Psoas muscle (tissue), 8 donors: ENCODE measurements around the gene ZNF414. TPM values are rescaled to one million over a fixed set of nuclear protein-coding genes. Genes with fewer than 3 reads are reported as not detected.
"Not testable (repeated sequence)": the region's sequence is repeated elsewhere in the genome, so short reads cannot be mapped to it uniquely, and the experiment has no call there.

Source experiments
- ATAC-seq, 4 donors: fragments of 200-7000 bp; cut with Tn5 transposase; one replicate each; pipeline ENCODE4 v1.9.1; 2020; ENCODE audit warnings: moderate library complexity in 3 of 4, mild to moderate bottlenecking in 2 of 4
- DNase-seq, 2 donors: peaks; one replicate each; pipeline ENCODE4 v3.0.0-alpha.2; 2020
- H3K27ac ChIP-seq: fragments of 200-600 bp; one replicate; pipeline ENCODE4 v1.8.0; 2022
- H3K27me3 ChIP-seq, 3 donors: fragments of 200-600 bp in 1 of 3; one replicate each; pipeline versions ENCODE4 v1.6.1 to v1.8.0; 2013 to 2022; ENCODE audit warnings: low read length in 2 of 3, mild to moderate bottlenecking in 2 of 3, moderate library complexity in 1 of 3; ENCODE audit not compliant: insufficient read depth in 3 of 3
- H3K36me3 ChIP-seq, 2 donors: fragments of 200-600 bp in 1 of 2; one replicate each; pipeline versions ENCODE4 v1.6.1 to v1.8.0; 2013 to 2022; ENCODE audit warnings: low read depth in 1 of 2, mild to moderate bottlenecking in 1 of 2, moderate library complexity in 1 of 2; ENCODE audit not compliant: insufficient read depth in 1 of 2
- H3K4me1 ChIP-seq: fragments of 200-600 bp; one replicate; pipeline ENCODE4 v1.8.0; 2022
- H3K4me3 ChIP-seq: fragments of 200-600 bp; one replicate; pipeline ENCODE4 v1.8.0; 2022; ENCODE audit warnings: mild to moderate bottlenecking
- H3K9me3 ChIP-seq: fragments of 200-600 bp; one replicate; pipeline ENCODE4 v1.8.0; 2022
- WGBS, 3 donors: extraction: QIAGEN DNeasy Blood & Tissue Kit; methylation state at CpG; one replicate each; pipeline versions ENCODE4 v1.1.6 to v1.1.7; 2013; 5-methylcytosine and 5-hydroxymethylcytosine counted together
- intact Hi-C, 2 donors: fragments of 100-400 bp; cut with DNase I; formaldehyde crosslinking; loops; one replicate each; pipeline versions ENCODE4 v1.11.0 to v1.14.2; 2022
- long read RNA-seq, 2 donors: library from polyadenylated mRNA; unstranded; transcript quantifications; one replicate each; pipeline ENCODE4 v2.0.0, GENCODE V29; 2021
- polyA plus RNA-seq, 3 donors: library from polyadenylated mRNA; stranded (reverse); fragments of 200-250 nt; gene quantifications; one replicate each; pipeline ENCODE4 v1.2.3, GENCODE V29; 2013
- total RNA-seq, 4 donors: library from RNA; stranded (reverse); fragmentation: NEBNext Ultra II Directional in 2 of 4; extraction: Animal tissue kit (Norgen Biotek cat#: 25700) in 2 of 4; gene quantifications; one replicate each; pipeline versions ENCODE4 v1.2.1 to v1.2.4, GENCODE V29; 2021 to 2023
- TF ChIP-seq, protein P1 (sequence below): fragments of 200-600 bp; IDR thresholded peaks from one replicate; pipeline ENCODE4 v1.8.0; 2022; ENCODE audit warnings: antibody characterized with exemption
- donor health status: healthy with polysubstance abuse.
- donor health status: DM: no; HTN: no; CAD: no; lungs with moderate emphysema.
- donor health status: Bipolar disorder and iron deficiency.
- donor health status: healthy.
- donor health status: DM: yes; HTN: yes; CAD: no.
- donor health status: DM: no; HTN: no; CAD: no.
- donor health status: DM: no; HTN: no; CAD: no.
- donor health status: DM: yes; HTN: yes; CAD: no.

The ZNF414 gene, protein sequence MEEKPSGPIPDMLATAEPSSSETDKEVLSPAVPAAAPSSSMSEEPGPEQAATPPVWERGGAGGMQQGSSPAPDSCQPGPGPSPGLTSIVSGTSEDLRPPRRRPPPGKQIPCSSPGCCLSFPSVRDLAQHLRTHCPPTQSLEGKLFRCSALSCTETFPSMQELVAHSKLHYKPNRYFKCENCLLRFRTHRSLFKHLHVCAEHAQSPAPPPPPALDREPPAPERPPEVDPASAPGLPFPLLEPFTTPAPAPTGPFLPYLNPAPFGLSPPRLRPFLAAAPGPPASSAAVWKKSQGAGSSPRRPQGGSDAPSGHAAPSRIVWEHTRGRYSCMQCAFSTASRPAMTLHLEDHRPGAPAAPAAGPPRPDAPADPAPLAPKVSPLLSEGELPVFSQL
- total RNA-seq = 10 to 100 TPM; 15.6 to 19.3 (median 17.8) TPM
- 10 to 100 TPM; 10.4 to 21.6 (median 17.8) TPM for polyA plus RNA-seq
- long read RNA-seq, donor 1, partial matches to known transcripts = 1 of 3 reads
- long read RNA-seq, donor 1, other reads (novel, unspliced or antisense) = 0 of 3 reads
- long read RNA-seq, donor 2, partial matches to known transcripts = 3 of 9 reads
- long read RNA-seq, donor 2, other reads (novel, unspliced or antisense) = 1 of 9 reads

DNA sequence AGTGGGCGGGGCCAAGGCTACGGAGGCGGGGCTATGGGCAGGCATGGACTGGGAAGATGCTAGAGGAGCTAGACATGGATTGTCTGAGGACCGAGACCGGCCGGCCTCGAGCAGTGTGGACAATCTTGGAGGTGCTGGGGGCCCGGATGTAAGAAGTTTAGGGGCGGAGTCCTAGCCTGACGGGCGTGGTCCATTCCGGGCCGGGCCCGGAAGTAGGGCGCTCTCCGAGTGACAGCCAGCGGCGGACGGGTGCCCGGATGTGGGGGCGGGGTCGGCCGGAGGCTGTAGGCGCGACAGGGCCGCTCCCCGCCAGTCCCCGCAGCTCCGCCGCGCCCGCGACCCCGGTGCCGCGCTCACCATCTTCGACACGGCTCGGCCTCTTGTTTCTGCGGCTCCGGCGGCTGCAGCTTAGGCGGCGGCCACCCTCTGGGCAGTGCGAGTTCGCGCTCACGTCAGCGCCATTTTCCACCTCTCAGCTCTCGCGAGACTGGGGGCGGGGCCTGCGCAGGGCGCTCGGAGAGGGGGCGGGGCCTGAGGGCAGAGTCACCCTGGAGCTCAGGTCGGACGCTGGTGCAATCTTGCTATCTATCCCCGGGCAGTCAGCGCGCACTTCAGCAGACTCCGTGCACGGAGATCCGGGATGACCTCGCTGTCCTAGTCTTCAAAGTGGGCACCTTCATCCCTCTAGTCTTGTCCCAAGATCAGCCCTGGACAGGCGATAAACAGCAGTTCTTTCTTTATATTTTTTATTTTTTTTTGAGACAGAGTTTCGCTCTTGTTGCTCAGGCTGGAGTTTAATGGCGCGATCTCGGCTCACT, at the start of gene ZNF414:
TSS of gene ZNF414 (minus strand) at position 481 of the 818 bp plus-strand sequence. CDS start at position 360, 121 bp downstream.
- Histone ChIP-seq H3K4me3 (peak within 1 kb of the TSS; percentile 86), H3K27ac (peak within 1 kb of the TSS; percentile 99), H3K27me3 (no peaks in the 10 kb centered on the region), H3K36me3 (peaks cover 0 to 12% of the 10 kb centered on the region in 2 donors), H3K4me1 (peaks cover 15% of the 10 kb centered on the region), H3K9me3 (no peaks in the 10 kb centered on the region)
- TF ChIP-seq, protein P1, sequence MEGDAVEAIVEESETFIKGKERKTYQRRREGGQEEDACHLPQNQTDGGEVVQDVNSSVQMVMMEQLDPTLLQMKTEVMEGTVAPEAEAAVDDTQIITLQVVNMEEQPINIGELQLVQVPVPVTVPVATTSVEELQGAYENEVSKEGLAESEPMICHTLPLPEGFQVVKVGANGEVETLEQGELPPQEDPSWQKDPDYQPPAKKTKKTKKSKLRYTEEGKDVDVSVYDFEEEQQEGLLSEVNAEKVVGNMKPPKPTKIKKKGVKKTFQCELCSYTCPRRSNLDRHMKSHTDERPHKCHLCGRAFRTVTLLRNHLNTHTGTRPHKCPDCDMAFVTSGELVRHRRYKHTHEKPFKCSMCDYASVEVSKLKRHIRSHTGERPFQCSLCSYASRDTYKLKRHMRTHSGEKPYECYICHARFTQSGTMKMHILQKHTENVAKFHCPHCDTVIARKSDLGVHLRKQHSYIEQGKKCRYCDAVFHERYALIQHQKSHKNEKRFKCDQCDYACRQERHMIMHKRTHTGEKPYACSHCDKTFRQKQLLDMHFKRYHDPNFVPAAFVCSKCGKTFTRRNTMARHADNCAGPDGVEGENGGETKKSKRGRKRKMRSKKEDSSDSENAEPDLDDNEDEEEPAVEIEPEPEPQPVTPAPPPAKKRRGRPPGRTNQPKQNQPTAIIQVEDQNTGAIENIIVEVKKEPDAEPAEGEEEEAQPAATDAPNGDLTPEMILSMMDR = no peak
- WGBS, 3 donors = 0 to 1% (median 1%) methylated on average over 46 to 70 of the region's 70 CpGs
- ATAC-seq (peak; percentile 95 to 98 (median 96)), DNase-seq (peak; percentile 98)
- intact Hi-C loops = no loop called here

DNA sequence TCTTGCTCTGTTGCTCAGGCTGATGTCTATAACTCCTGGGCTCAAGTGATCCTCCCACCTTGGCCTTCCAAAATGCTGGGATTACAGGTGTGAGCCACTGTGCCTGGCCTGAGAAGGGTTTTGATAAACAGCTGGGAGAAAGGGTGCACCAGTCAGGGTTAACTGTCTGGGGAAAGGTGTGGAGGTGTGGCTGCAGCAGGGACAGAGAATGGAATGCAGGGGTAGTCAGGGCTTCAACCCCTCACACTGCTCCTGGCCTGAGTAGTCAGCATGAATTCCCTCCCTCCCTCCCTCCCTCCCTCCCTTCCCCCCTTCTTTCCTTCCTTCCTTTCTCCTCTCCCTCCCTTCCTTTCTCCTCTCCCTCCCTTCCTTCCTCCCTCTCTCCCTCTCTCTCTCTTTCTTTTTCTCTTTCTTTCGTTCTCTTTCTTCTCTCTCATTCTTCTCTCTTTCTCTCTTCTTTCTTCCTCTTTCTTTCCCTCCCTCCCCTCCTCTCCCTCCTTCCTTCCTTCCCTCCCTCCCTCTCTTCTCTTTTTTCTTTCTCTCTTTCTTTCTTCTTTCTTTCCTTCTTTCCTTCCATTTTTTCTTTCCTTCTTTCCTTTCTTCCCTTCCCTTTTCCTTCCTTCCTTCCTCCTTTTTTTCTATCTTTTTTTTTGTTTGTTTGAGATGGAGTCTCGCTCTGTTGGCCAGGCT, 47.3 kb upstream of the ZNF414 start:
- ATAC-seq (no peak), DNase-seq (no peak)
- 52 to 76% (median 62%) methylated on average over 2 of the region's 2 CpGs for WGBS, 3 donors
- TF ChIP-seq, protein P1 = no peak
- Histone ChIP-seq H3K4me1 (no peaks in the 10 kb centered on the region), H3K27ac (no peak overlapping the region), H3K27me3 (no peaks in the 10 kb centered on the region), H3K36me3 (no peaks in the 10 kb centered on the region), H3K9me3 (no peaks in the 10 kb centered on the region), H3K4me3 (no peak overlapping the region)
- intact Hi-C loops = no loop called here

DNA sequence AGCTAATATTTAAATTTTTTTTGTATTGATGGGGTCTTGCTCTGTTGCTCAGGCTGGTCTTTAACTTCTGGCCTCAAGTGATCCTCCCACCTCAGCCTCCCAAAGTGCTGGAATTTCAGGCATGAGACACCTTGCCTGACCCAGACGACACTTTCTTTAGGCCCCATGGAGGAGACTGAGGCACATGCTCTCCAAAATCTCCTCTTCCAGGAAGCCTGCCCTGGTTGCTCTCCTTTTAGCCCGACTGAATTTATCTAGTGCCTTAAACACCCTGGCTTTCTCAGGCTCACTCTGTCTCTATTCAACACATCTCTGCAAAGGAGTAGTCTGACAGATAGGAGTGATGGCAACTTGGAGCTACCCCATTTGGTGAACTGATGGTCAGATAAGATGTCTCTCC, 44.4 kb upstream of the ZNF414 start:
- Histone ChIP-seq H3K27me3 (no peaks in the 10 kb centered on the region), H3K36me3 (no peaks in the 10 kb centered on the region), H3K9me3 (no peaks in the 10 kb centered on the region), H3K4me1 (no peaks in the 10 kb centered on the region), H3K4me3 (no peak overlapping the region), H3K27ac (no peak overlapping the region)
- intact Hi-C loops = no loop called here
- DNase-seq = no peak
- TF ChIP-seq, protein P1 = no peak
- ATAC-seq = no peak
- 67 to 79% (median 68%) methylated on average over 2 of the region's 2 CpGs for WGBS, 3 donors

DNA sequence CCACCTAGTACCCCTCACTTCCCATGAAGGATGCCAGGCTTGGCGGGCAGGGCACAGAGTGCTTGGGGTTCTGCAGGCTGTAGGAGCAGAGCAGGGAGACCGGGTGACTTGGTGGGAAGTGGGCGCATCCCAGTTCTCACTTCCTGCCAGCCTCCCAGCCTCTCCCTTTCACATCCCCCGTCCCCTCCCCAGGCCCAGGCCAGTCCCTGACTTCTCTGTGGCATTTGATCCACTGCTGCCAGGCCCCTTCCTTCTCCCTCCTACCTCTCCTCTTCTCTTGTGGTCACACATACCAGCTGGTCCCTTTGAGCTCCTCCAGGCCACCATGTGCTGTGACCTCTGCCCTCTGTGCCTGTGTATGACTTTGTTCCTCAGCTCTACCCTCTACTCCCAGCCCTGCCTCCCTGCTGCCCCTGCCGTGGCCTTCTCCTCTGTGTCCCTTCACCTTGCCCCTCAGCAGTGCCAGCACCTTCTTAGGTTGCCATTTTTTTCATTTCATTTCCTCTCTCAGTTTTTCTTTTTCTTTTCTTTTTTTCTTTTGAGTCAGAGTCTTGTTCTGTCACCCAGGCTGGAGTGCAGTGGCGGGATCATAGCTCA, 43.8 kb upstream of the ZNF414 start:
- intact Hi-C loops = no loop called here
- Histone ChIP-seq H3K4me3 (no peak overlapping the region), H3K4me1 (no peaks in the 10 kb centered on the region), H3K27me3 (no peaks in the 10 kb centered on the region), H3K36me3 (no peaks in the 10 kb centered on the region), H3K27ac (no peak overlapping the region), H3K9me3 (no peaks in the 10 kb centered on the region)
- WGBS, 3 donors = 60 to 75% (median 67%) methylated on average over 6 of the region's 6 CpGs
- ATAC-seq (no peak), DNase-seq (no peak)
- TF ChIP-seq, protein P1 = no peak

DNA sequence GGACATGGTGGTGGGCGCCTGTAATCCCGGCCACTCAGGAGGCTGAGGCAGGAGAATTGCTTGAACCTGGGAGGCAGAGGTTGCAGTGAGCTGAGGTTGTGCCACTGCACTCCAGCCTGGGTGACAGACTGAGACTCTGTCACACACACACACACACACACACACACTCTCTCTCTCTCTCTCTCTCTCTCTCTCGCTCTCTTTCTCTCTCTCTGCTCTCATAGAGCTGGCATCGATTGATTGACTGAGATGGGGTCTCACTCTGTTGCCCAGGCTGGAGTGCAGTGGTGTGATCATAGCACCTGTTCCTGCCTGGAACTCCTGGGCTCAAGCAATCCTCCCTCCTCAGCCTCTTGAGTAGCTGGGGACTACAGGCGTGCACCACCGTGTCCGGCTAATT, 39.8 kb upstream of the ZNF414 start:
- H3K27ac ChIP-seq, H3K4me3 ChIP-seq, H3K9me3 ChIP-seq, ATAC-seq, H3K36me3 ChIP-seq, DNase-seq, H3K27me3 ChIP-seq, H3K4me1 ChIP-seq, intact Hi-C loops: not testable (repeated sequence)
- 87 to 92% (median 88%) methylated on average over 5 to 7 of the region's 7 CpGs for WGBS, 3 donors
